Measurements from ENCODE around the gene MAPK10. TPM values are rescaled to one million over a fixed set of nuclear protein-coding genes. Genes with fewer than 3 reads are reported as not detected.

MAPK10 gene
- polyA plus RNA-seq, 3 donors = 0.36 TPM; not detected in 2

DNA sequence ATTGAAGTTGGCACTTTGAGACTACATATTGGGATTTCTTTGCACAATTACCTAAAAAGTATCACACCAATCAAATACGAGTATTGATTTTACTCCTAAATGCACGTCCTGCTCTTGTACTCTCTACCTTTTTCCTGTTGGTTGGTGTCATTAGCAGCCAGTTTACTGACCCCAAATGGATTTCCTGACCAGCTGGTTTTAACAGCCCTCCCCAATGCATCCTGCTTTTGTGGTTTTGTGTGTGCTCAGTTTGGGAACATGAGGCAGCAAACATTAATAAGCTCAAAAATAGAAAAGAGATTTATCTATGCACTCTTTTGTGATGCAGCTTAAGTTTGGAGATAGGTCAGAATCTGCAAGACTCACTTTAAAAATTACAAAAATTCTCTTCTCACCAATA, 230.3 kb downstream of the MAPK10 start:
- H3K27me3 Mint-ChIP-seq (ENCODE audit: low read depth in 3 of 3) = no peaks in the 10 kb centered on the region
- no peak overlapping the region for H3K9ac ChIP-seq (ENCODE audit: insufficient read depth, low read length, poor library complexity, severe bottlenecking)
- no peaks in the 10 kb centered on the region for H3K4me1 ChIP-seq (ENCODE audit: control insufficient read depth in 1 of 2, insufficient read depth in 2 of 2, low read length in 2 of 2)
- H4K20me1 ChIP-seq (ENCODE audit: insufficient read depth, low read length) = no peaks in the 10 kb centered on the region
- H3K4me3 Mint-ChIP-seq = no peak overlapping the region
- no peak overlapping the region for H3K27ac Mint-ChIP-seq
- no peaks in the 10 kb centered on the region for H3K36me3 Mint-ChIP-seq
- H3K27me3 ChIP-seq (ENCODE audit: control insufficient read depth in 2 of 2, insufficient read depth in 2 of 2, low read length in 2 of 2) = no peaks in the 10 kb centered on the region
- H3K4me1 Mint-ChIP-seq = no peaks in the 10 kb centered on the region
- DNase-seq = no peak
- H3K36me3 ChIP-seq (replicated peaks in 1 of 2; ENCODE audit: control insufficient read depth in 1 of 2, insufficient read depth in 2 of 2, low read length in 2 of 2) = no peaks in the 10 kb centered on the region
- WGBS (ENCODE audit: insufficient coverage) = 15% methylated on average over 2 of the region's 2 CpGs
- intact Hi-C loops (cut with micrococcal nuclease) = no loop called here
- H3K9me3 ChIP-seq (replicated peaks in 1 of 2; ENCODE audit: control insufficient read depth in 1 of 2, insufficient read depth in 1 of 2, low read length in 2 of 2) = peaks cover 0 to 1% of the 10 kb centered on the region in 2 donors
- H3K27ac ChIP-seq (ENCODE audit: low read depth in 1 of 2, low read length in 2 of 2) = no peak overlapping the region
- no peak overlapping the region for H3K4me3 ChIP-seq (replicated peaks in 1 of 3; ENCODE audit: low read depth in 2 of 3, low read length in 3 of 3)
- no peak overlapping the region for H3K4me2 ChIP-seq (replicated peaks; ENCODE audit: extremely low read depth, low read length, poor library complexity, severe bottlenecking)
- no peak overlapping the region for H2AFZ ChIP-seq (ENCODE audit: insufficient read depth, low read depth, low read length, poor library complexity, severe bottlenecking)
- TF ChIP-seq, protein P1, sequence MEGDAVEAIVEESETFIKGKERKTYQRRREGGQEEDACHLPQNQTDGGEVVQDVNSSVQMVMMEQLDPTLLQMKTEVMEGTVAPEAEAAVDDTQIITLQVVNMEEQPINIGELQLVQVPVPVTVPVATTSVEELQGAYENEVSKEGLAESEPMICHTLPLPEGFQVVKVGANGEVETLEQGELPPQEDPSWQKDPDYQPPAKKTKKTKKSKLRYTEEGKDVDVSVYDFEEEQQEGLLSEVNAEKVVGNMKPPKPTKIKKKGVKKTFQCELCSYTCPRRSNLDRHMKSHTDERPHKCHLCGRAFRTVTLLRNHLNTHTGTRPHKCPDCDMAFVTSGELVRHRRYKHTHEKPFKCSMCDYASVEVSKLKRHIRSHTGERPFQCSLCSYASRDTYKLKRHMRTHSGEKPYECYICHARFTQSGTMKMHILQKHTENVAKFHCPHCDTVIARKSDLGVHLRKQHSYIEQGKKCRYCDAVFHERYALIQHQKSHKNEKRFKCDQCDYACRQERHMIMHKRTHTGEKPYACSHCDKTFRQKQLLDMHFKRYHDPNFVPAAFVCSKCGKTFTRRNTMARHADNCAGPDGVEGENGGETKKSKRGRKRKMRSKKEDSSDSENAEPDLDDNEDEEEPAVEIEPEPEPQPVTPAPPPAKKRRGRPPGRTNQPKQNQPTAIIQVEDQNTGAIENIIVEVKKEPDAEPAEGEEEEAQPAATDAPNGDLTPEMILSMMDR (IDR thresholded peaks at IDR 0.05) = no peak
- no peaks in the 10 kb centered on the region for H3K79me2 ChIP-seq (ENCODE audit: insufficient read depth, low read length)
- H3K9me3 Mint-ChIP-seq = peaks cover under 1 to 6% (median 3%) of the 10 kb centered on the region in 7 donors

DNA sequence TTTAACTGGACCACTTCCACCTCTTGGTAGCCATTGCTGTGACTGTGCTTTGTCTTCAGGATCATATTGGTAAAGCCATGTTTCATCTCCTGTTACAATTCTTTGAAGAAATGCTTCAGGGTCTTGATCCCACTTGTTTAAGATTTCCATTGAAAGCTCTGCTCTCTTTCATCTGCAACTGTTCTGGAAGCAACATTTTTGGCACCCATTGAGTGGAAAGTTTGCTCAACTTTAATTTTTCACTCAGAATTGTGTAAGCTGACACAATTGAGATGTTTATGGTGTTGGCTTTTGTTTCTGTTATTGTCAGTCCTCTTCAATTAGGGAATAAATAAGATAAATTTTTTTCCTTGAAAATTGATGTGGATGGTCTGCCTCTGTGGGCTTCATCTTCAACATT, 237.4 kb downstream of the MAPK10 start:
- H3K36me3 Mint-ChIP-seq = no peaks in the 10 kb centered on the region
- Histone ChIP-seq H3K36me3 (replicated peaks in 1 of 2; ENCODE audit: control insufficient read depth in 1 of 2, insufficient read depth in 2 of 2, low read length in 2 of 2) (no peaks in the 10 kb centered on the region), H2AFZ (ENCODE audit: insufficient read depth, low read depth, low read length, poor library complexity, severe bottlenecking) (no peak overlapping the region), H3K4me2 (replicated peaks; ENCODE audit: extremely low read depth, low read length, poor library complexity, severe bottlenecking) (no peak overlapping the region), H3K79me2 (ENCODE audit: insufficient read depth, low read length) (no peaks in the 10 kb centered on the region), H3K4me1 (ENCODE audit: control insufficient read depth in 1 of 2, insufficient read depth in 2 of 2, low read length in 2 of 2) (no peaks in the 10 kb centered on the region), H3K9ac (ENCODE audit: insufficient read depth, low read length, poor library complexity, severe bottlenecking) (no peak overlapping the region), H4K20me1 (ENCODE audit: insufficient read depth, low read length) (no peaks in the 10 kb centered on the region), H3K27me3 (ENCODE audit: control insufficient read depth in 2 of 2, insufficient read depth in 2 of 2, low read length in 2 of 2) (no peaks in the 10 kb centered on the region), H3K4me3 (replicated peaks in 1 of 3; ENCODE audit: low read depth in 2 of 3, low read length in 3 of 3) (no peak overlapping the region), H3K27ac (ENCODE audit: low read depth in 1 of 2, low read length in 2 of 2) (no peak overlapping the region), H3K9me3 (replicated peaks in 1 of 2; ENCODE audit: control insufficient read depth in 1 of 2, insufficient read depth in 1 of 2, low read length in 2 of 2) (no peaks in the 10 kb centered on the region)
- DNase-seq = no peak
- TF ChIP-seq, protein P1 (IDR thresholded peaks at IDR 0.05) = no peak
- H3K27me3 Mint-ChIP-seq (ENCODE audit: low read depth in 3 of 3) = no peaks in the 10 kb centered on the region
- H3K9me3 Mint-ChIP-seq = peaks cover 0 to 4% (median under 1%) of the 10 kb centered on the region in 7 donors
- intact Hi-C loops (cut with micrococcal nuclease) = no loop called here
- no peak overlapping the region for H3K4me3 Mint-ChIP-seq
- H3K4me1 Mint-ChIP-seq = no peaks in the 10 kb centered on the region
- H3K27ac Mint-ChIP-seq = no peak overlapping the region
